ENCODE data around the gene HSPA5.
"Not testable (repeated sequence)": the region's sequence is repeated elsewhere in the genome, so short reads cannot be mapped to it uniquely, and the experiment has no call there.

GRCh38 chr9:125236520-125237159 is 4.5 kb downstream of the HSPA5 start:
- TF ChIP-seq, protein P1, sequence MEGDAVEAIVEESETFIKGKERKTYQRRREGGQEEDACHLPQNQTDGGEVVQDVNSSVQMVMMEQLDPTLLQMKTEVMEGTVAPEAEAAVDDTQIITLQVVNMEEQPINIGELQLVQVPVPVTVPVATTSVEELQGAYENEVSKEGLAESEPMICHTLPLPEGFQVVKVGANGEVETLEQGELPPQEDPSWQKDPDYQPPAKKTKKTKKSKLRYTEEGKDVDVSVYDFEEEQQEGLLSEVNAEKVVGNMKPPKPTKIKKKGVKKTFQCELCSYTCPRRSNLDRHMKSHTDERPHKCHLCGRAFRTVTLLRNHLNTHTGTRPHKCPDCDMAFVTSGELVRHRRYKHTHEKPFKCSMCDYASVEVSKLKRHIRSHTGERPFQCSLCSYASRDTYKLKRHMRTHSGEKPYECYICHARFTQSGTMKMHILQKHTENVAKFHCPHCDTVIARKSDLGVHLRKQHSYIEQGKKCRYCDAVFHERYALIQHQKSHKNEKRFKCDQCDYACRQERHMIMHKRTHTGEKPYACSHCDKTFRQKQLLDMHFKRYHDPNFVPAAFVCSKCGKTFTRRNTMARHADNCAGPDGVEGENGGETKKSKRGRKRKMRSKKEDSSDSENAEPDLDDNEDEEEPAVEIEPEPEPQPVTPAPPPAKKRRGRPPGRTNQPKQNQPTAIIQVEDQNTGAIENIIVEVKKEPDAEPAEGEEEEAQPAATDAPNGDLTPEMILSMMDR (IDR thresholded peaks at IDR 0.05; ENCODE audit: low read depth, low read length) = not testable (repeated sequence)
- TF ChIP-seq EZH2phosphoT487 (IDR thresholded peaks at IDR 0.05; ENCODE audit: low read depth) = not testable (repeated sequence)

Measured in OCI-LY3 (cell line).